Fibroblast of peridontal ligament (primary cell): ENCODE results near the gene GSKIP.

Experiments
- DNase-seq: peaks from one replicate; pipeline ENCODE4 v3.0.0-alpha.2; 2010; ENCODE audit errors: extremely low read depth

Gene GSKIP

DNA sequence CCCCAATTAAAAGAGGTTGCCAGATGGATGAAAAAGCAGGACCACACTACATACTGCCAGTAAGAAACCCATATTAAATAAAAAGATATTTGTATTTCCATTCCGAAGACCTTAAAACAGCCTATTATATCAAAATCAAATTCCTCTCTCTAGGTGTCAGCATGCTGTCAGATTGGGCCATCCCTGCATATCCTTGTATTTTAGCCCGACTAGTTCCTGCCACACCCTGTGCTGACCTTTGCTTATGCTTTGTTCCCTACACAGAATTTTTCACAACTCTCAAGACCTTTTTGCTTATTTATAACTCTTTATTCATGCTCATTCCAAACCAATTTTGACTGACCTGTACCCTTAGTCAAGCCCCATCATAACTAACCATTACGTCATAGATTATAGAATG lies 12.8 kb downstream of the GSKIP start:
- no peak for DNase-seq

DNA sequence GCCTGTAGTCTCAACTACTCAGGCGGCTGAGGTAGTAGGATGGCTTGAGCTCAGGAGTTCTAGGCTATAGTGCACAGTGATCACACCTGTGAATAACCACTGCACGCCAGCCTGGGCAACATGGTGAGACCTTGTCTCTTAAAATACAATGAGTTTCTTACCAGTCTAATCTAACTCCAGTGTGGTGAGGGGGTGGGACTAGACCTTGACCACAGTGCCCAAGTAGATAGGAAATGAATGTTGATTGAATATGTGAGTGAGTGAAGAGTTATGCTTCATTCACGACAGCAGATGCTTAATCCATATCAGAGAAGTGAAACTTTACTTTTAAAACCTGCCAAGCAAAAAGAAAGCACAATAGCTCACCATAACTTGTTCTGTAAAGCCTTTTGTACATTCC lies 17.4 kb downstream of the GSKIP start:
- DNase-seq: no peak

DNA sequence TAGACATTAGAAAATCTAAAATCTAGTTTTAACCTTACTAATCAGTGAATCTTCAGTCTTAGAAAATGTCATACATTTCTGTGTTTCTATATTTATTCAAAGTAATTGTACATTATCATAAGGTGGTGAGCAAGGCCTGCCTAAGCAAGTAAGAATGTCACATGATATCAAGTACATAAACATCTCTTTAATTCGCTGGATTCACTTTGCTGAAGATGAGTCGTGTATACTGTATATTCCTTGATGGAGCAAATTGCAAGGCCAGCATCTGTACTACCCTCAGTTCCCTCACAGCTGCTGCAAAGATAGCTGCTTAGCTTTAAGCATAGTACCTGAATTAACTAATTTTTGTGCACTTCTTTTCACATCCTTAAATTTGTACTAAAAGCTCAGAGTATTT lies 20.1 kb downstream of the GSKIP start:
- DNase-seq: peak; percentile 43

DNA sequence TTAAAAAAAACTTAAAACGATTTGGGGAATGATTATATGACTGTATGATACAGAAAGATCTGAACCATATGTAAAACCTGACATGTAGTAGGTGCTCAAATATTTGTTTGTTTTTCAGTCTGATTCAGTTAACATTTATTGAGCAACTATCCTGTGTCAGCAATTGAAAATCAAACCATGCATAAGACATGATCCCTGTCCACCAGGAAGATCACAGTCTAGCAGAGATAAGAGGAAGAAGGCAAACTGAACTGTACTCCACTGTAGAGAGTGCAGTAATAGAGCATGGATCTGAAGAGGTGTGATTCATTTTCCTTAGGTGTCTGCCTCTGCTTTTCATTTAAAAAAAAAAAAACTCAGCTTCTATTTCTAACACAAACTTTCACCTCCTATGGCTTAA lies 20.7 kb downstream of the GSKIP start:
- no peak for DNase-seq

DNA sequence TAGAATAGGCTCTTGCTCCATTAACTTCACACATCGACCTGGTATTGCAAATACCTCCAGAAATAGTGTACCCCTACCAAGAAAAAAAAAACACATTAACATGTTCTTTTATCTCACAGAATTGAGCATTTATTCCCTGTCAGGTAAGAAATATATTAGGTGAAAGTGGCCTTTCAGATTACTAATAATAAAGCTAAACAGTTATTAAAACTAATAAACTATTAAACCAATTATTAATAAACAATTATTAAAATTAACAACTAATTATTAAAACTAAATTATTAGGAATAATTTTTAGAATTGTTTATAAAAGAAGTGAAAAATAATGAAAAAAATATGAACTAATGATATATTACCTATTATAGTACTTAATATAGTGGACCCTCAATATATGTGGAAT lies 21.4 kb downstream of the GSKIP start:
- DNase-seq: no peak

DNA sequence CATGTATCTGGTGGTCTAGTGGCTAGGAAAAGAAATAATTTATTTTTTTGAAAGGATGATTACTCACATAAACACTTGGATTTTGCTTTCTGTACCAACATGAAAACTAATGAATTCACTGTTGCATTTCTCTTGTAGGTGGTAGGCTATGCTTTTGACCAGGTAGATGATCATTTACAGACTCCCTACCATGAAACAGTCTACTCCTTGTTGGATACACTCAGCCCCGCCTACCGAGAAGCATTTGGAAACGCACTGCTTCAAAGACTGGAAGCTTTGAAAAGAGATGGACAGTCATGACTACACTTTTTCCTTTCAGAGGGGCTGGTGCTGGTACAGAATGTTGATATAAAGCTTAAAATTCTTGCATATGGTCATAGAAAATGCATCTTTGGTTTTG lies 22.1 kb downstream of the GSKIP start:
- DNase-seq: no peak

DNA sequence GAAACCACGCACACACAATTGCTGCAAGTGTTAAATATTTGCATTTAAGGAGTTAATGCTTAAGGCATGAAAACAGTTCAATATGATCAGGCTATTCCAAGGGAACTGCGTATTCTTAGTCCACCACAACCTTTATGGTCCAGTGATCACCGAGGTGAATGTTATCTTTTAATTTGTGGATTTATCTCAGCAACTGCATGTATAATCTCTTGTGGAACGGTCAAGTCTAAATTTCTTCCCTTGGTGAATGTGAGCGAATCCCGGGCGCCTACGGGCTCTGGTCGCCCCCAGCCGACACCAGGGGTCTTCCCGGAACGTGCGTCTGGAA lies 27.6 kb downstream of the GSKIP start:
- peak; percentile 11 for DNase-seq

DNA sequence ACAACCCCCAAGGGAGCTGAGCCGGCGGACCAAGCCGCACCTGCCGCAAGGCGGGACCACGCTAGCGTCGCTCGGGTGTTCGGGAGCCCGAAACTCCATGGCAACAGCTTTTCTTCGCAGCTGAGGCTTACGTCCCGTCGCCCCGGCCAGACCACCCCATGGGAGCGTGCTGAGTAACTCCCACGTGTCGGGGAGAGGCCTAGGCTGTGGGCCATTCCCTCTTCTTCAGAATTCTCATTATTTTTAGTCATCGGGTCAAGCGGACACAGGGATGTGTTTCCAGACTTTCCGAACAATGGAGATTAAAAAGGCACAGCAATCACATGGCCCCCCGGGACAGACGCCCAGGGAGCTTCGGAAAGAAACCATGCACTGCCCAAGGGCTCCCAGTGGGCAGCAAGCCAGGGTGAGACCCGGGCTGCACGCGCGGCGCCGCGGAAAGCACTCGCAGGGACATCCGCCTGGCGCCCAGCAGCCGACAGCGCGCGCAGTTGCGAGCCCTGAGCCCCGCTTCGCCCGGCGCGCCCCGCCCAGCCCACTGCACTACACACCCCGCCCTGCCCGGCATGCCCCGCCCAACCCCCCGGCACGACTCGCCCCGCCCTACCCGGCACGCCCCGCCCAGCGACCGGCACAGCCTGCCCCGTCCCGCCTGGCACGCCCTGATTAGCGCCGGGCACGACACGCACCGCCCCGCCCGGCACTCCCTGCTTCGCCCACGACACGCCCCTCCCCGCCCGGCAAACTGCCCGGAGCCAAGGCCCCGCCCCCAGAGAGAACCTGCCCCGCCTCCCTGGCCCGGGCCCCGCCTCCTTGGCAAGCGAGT lies 28.2 kb downstream of the GSKIP start:
- peak; percentile 88 for DNase-seq

DNA sequence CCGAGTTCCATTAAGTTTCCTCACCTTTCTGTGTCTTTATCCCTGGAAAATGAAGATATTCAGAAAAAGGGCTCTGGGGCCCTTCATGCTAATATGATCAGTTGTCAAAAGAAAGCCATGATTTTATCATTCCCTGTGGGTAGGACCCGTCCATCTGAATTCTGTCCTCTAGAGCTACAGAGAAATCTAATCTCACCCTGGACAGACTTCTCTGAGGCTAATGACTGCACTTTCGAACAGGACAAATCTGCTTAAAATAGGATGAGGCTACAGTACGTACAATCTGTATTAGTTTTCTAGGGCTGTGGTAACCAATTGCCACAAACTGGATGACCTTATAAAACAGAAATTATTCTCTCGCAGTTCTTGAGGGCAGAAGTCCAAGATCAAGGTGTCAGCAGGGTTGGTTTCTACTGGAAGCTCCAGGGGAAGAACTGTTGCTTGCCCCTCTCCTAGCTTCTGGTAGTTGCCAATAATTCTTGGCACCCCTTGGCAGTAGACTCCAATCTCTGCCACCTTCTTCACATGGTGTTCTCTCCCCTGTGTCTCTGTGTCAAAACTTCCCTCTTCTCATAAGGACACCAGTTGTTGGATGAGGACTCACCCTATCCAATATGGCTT lies 29.9 kb downstream of the GSKIP start:
- no peak for DNase-seq

DNA sequence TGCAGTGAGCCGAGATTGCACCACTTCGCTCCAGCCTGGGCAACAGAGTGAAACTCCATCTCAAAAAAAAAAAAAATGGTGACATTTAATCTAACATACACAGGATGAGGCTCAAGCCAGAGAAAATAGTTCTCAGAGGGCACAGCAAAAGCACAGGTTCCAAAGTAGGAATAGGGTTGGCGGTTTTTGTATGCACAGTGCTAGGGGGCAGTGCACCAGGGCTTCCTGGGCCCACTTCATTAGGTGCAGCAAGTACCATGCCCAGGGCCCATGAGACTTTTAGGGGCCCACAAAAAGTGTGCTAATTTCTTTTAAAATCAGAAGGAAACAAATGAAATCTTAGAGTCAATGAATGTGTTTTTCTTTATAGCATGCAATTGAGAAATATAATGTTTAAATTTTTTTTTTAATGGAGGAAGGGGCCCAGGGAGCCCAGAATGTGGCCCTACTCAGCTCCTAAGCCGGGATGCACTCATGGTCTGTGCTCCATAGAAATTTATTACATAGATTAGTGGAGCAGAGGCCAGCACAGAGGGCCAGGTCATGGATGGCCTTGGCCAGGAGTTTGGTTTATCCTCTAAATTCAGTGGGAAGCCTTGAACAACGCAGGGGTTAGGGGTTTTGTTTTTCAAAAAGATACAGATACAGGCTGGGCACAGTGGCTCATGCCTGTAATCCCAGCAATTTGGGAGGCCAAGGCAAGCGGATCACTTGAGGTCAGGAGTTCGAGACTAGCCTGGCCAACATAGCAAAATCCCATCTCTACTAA lies 30.9 kb downstream of the GSKIP start:
- no peak for DNase-seq

DNA sequence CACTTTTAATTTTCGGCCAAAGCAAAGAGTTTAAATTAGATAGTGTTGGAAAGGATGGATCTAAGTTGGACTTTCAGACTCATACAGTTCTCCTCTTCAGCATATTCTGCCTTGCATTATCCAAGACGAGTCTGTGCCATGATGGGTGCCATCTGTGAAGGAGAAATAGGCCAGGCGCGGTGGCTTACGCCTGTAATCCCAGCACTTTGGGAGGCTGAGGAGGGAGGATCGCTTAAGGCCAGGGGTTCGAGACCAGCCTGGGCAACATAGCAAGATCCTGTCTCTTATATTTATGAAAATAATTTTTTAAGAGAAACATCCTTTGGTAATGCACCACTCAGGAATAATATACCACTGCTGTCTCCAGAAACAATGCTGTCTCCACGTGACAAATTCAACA lies 35.1 kb downstream of the GSKIP start:
- no peak for DNase-seq

DNA sequence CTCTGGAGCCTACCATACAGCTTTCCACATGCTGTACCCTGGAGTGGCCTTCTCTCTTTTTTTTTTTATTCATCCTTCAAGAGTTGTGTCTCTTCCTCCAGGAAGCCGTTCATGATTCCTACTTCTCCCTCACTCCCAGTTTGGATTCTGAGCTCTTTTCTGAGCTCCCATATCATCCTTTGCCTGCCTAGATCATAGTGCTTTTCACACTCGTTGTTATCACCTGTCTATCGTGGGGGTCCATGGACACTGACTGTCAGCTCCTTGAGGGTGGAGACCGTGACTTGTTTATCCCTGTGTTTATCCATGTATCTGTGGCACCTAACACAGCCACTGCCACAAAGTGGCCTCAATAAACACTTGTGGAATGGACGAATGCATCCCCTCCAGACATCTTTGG lies 35.6 kb downstream of the GSKIP start:
- DNase-seq: no peak

DNA sequence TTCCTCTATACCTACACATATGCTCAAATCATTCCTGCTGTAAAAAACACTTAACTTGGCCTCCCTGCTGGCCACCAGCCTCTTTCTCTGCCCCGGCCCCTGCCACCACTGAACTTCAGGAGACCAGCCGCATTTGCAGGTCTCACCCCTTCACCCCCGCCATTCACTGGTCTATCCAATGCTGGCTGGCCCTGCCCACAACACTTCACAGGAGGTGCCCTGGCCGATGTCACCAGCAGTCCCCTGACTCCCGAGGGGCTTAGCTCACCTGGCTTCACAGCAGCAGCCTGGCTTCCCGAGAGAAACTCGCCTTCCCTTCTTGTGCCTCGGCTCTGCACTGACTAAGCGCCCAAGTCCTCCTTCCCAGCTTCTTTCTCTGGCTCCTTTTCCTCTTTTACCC lies 36.1 kb downstream of the GSKIP start:
- DNase-seq: no peak

DNA sequence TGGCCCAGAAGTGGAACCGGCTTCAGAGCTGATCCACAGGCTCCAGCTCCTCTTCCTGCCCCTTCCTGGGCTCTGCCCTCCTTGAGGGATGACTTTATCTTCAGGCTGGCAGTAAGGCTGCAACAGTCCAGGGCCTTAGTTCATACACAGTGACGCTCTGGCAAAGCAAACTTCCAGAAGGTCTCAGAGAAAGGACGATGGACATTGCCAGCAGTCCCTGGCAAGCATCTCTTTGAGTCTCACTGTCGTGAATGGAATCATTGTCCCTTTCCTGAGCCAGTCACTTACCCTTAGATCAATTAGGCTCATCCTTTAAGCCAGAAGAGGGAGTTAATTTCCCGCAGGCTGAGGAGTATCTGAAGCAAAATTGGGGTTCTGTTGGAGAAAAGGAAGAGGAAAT lies 37.2 kb downstream of the GSKIP start:
- no peak for DNase-seq

DNA sequence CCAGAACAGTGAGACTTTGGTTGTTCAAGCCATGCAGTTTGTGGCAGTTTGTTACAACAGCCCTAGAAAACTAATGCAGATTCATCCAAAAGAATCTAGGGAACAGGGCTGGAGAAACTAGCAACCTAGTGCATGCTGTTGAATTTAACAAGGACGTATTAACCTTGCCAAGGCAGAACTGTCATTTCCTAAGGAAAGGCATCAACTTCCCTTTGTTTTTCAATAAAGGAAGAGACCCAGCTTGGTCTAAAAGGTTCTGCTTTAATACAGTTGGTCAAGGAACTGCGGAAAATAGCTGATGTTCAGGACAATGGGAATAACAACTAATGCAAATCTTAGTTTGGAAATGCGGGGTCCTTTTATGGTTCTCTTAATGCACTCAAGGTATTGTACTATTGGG lies 40.1 kb downstream of the GSKIP start:
- DNase-seq: no peak

DNA sequence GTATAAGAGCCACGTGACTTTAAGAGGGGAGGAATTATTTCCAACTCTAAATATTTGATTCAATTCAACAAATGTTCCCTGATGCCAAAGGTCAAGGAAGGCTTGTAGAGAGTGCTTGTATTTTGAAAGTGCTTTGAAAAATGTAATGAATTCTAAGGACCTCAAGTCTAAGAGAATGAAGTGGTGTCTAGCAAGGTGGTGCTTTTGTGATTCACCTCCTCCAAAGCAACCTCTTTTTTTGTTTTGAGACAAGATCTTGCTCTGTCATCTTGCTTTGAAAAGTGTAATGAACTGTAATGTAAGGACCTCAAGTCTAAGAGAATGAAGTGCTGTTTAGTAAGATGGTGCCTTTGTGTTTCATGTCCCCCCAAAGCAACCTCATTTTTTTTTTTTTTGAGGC lies 42.4 kb downstream of the GSKIP start:
- DNase-seq: no peak

DNA sequence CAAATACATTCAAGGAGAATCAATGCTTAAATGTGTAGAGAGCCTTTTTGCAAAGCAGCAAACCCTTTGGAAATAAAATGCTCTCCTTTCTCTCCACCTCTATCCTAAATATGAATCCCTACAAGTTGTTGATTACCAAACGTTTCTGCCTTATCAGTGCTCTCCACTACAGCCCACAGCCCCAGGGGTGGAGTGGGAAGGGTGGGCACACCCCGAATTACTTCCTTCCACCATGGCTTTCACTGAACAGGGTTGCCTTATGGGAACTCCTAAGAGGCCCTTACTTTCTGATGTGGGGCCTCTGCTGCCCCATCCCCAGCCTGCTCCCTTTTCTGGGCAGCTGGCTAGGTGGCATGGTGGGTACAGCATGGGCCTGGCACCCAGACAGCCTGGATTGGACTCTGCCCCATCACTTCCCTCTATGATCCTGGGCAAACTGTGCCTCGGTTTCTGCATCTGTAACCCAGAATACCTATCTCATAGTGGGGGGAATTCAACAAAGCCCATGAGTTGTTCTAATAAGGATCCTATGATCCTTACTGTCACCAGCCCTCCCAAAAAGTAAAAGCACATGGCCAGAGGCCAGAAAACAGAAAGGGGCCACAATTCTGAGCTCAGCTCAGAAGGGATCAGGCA lies 44.7 kb downstream of the GSKIP start:
- DNase-seq: no peak

DNA sequence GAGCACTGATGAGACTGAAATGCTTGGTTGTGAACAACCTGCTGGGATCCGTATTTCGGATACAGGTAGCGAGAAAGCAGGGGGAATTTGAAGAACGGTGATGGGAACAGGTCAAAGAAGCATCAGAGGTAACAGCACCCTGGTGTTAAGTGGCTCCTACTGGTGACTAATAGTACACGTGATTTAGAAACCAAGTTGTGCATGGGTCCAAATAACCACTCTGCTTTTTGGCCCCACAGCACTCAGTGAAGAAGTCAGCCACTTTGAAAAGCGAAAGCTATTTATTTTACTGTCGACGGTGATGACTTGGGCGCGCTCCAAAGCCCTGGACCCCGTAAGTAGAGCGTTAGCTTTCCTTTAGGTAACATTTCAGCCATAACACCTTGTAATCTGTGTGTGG lies 45.3 kb downstream of the GSKIP start:
- DNase-seq: no peak

DNA sequence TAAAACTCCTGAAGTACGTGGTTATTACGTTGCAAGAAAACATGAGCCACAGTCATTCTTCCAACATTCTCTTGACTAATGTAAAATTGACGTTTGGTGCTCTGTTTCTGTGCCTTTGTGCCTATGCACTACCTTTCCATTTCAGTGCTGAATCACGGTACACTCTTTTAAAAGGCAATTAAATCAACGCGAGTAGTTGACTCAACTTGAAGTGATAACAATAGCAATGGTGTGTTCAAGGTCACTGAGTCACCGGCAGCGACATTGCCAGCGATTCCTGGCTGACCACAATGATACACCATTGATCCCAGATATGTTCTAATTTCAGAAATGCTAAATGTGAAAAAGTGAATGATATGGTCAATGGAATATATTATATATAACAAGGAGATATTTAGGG lies 46.4 kb downstream of the GSKIP start:
- no peak for DNase-seq

DNA sequence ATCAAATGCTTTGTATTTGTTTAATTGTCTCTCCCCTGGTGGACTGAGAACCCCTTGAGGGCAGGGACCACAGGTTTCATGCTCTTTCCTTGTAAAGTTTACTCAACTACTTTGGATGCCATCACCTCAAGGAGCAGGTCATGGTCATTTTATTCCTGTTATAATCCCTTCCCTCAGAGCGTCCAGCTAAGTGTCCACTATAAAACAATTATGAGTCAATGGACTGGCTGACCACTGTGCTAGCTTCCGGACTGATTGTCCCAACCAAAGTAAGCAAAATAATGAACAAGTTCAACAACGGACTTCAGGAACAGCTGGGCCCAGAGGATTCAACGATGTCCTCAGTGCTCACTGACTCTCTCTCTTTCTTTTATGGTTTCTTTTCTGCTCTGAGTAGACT lies 46.8 kb downstream of the GSKIP start:
- DNase-seq: no peak

DNA sequence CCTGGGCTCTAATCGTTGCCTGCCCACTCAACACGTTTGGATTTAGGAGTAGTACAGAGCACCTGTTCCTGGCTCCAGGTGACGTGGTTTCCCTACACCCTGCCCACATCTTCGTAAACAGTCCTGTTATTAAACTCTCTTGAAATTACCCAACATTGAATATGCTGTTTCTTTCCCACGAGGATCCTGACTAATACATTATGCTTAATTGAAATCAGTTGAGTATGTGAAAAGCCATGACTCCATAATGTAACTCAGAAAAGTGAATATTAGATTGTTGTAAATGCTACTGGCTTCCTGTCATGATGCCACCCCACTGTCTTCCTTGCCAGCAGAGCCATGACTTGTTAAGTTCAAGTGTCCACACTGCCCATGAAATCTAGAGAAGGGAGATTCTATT lies 50.2 kb downstream of the GSKIP start:
- no peak for DNase-seq

DNA sequence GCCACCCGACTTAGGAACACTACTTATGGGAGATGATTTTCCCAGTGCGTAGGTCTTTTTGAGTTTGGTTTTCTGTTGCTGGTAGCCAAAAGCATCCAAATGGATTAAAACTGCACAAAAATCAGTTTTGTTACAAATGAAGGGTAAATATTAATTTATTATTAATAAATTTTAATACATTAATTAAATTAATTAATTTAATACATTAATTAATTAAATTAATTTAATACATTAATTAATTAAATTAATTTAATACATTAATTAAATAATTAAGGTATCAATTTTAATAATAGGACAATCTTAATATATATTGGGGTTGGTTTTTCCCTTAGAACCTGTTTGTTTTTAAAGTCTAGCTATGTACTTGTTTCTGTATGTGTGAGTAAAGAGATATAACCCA lies 52.2 kb downstream of the GSKIP start:
- DNase-seq: no peak

DNA sequence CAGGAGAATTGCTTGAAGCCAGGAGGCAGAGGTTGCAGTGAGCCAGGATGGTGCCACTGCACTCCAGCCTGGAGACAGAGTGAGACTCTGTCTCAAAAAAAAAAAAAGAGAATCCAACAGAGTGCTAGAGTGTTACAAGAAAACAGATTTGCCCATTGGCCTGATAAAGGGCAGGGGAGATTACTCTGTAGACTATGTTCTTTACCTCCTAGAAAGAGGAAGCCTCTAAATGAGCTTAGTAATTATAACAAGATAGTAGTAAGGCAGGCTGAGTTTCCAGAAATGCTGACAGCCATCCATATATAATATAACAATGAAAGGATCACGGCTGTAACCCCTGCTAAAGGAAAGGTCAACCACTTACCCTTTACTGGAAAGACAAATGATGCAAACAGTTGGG lies 53.0 kb downstream of the GSKIP start:
- no peak for DNase-seq
